Right atrium auricular region (tissue), 2 donors: ENCODE results near the gene KLK1. TPM values are rescaled to one million over a fixed set of nuclear protein-coding genes. Genes with fewer than 3 reads are reported as not detected.

ENCODE experiments used
- DNase-seq: peaks from one replicate; pipeline ENCODE4 v3.0.0-alpha.2; 2019; ENCODE audit warnings: low spot score
- H3K27ac ChIP-seq, 2 donors: fragments of 200-600 bp; sonication (generic); 1 replicate in 1 of 2; 2 replicates in 1 of 2; pipeline ENCODE4 v1.5.1; 2016 to 2019
- H3K27me3 ChIP-seq, 2 donors: fragments of 200-600 bp; sonication (generic); one replicate each; pipeline versions ENCODE4 v1.5.1 to v1.6.0; 2017 to 2019
- H3K36me3 ChIP-seq: fragments of 200-600 bp; sonication (generic); one replicate; pipeline ENCODE4 v1.5.1; 2016
- H3K4me1 ChIP-seq, 2 donors: fragments of 200-600 bp; sonication (generic); one replicate each; pipeline versions ENCODE4 v1.5.1 to v1.6.0; 2017 to 2019
- H3K4me3 ChIP-seq, 2 donors: fragments of 200-600 bp; sonication (generic); 1 replicate in 1 of 2; 2 replicates in 1 of 2; pipeline ENCODE4 v1.5.1; 2017 to 2019; ENCODE audit warnings: mild to moderate bottlenecking in 1 of 2, moderate library complexity in 1 of 2
- H3K9me3 ChIP-seq, 2 donors: fragments of 200-600 bp; sonication (generic); one replicate each; pipeline ENCODE4 v1.5.1; 2019
- total RNA-seq, 2 donors: library from RNA; depleted of rRNA; stranded (reverse); fragments of >200 nt; gene quantifications; one replicate each; pipeline ENCODE4 v1.1.0, GENCODE V29; 2016
- TF ChIP-seq, protein P1 (sequence below), 2 donors: fragments of 200-600 bp; sonication (generic); IDR thresholded peaks; one replicate each; pipeline ENCODE4 v1.5.1; 2019; ENCODE audit warnings: antibody characterized with exemption in 2 of 2

The KLK1 gene
- total RNA-seq, 2 donors from 2014 or later: 0.51 TPM; not detected in 1

DNA sequence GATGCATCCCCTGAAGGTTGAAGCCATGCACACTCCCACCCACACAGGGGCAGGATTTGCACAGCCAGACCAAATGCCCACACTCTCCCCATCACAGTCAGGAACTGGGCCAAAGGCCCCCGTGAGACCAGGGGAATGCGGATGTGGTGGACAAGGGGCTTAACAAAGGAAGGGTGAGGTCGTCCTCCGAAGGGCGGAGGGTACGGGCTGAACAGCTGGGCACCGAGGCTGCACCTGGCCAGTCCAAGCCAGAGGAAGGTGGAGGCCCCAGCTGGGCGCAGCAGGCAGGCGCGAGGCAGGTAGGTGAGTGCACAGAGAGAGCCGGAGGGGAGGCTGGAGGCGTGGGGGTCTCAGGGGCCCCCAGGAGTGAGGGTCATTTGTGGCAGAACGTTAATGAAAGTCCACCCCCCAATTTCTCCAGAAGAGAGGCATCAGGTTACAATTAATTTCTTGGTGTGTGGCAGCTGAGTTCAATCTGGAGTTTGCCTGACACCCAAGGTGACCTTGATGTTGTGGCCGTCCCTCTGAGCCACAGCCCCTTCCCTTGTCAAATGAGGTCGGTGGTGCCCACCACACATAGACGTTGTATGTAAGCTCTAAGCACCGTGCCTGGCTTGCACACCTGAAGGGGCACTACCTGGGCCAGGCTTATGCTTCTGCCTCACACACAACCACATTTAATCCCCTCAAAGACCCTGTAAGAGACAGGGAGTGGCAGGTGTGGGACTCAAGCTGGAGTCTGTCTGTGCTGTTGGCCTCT, 6.9 kb upstream of the KLK1 start:
- Histone ChIP-seq H3K27ac (no peak overlapping the region), H3K4me1 (peaks cover 0 to under 1% of the 10 kb centered on the region in 2 donors), H3K36me3 (no peaks in the 10 kb centered on the region), H3K4me3 (no peak overlapping the region), H3K27me3 (no peaks in the 10 kb centered on the region), H3K9me3 (no peaks in the 10 kb centered on the region)
- TF ChIP-seq, protein P1, sequence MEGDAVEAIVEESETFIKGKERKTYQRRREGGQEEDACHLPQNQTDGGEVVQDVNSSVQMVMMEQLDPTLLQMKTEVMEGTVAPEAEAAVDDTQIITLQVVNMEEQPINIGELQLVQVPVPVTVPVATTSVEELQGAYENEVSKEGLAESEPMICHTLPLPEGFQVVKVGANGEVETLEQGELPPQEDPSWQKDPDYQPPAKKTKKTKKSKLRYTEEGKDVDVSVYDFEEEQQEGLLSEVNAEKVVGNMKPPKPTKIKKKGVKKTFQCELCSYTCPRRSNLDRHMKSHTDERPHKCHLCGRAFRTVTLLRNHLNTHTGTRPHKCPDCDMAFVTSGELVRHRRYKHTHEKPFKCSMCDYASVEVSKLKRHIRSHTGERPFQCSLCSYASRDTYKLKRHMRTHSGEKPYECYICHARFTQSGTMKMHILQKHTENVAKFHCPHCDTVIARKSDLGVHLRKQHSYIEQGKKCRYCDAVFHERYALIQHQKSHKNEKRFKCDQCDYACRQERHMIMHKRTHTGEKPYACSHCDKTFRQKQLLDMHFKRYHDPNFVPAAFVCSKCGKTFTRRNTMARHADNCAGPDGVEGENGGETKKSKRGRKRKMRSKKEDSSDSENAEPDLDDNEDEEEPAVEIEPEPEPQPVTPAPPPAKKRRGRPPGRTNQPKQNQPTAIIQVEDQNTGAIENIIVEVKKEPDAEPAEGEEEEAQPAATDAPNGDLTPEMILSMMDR (IDR thresholded peaks at IDR 0.05): no peak
- no peak for DNase-seq

DNA sequence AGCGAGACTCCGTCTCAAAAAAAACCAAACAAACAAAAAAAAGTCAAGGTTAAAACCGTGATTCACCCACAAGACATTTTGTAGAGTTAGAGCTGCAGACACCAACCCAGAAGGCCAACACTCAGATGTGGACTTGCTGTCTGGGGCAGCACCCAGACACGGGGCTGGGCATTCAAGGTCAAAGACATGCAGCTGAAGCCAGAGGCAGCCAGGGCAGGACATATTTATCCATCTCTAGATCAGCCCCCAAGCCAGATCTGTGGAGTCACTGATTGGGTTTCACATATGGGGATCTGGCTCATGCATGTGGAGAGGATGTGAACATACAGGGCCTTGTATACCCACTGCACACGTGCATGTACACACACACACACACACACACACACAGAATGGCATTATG, 6.2 kb upstream of the KLK1 start:
- no peak for DNase-seq
- H3K36me3 ChIP-seq: no peaks in the 10 kb centered on the region
- TF ChIP-seq, protein P1 (IDR thresholded peaks at IDR 0.05): no peak
- H3K4me1 ChIP-seq: no peaks in the 10 kb centered on the region
- H3K4me3 ChIP-seq: no peak overlapping the region
- no peaks in the 10 kb centered on the region for H3K27me3 ChIP-seq
- no peak overlapping the region for H3K27ac ChIP-seq
- no peaks in the 10 kb centered on the region for H3K9me3 ChIP-seq

DNA sequence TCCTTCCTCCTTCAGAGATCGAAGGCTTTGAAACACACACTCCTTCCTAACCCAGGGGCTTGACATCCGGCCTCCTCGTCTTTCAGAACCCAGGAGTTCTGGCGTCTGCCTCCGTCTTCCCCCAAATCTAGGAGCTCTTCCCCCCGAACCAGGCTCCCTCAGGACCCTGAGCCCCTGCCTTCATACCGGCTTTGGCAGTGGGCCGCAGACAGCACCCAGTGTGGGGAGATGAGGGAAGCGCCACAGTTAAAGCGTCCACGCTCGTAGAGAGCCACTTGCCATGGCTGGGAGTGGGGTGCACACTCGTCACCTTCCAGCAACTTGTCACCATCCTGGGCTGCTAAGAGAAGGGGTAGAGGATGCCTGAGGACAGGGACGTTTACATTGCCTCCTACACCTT, 3.9 kb upstream of the KLK1 start:
- no peak for DNase-seq
- Histone ChIP-seq H3K9me3 (no peaks in the 10 kb centered on the region), H3K27me3 (no peaks in the 10 kb centered on the region), H3K4me3 (no peak overlapping the region), H3K27ac (no peak overlapping the region), H3K36me3 (no peaks in the 10 kb centered on the region), H3K4me1 (no peaks in the 10 kb centered on the region)
- TF ChIP-seq, protein P1 (IDR thresholded peaks at IDR 0.05): no peak

DNA sequence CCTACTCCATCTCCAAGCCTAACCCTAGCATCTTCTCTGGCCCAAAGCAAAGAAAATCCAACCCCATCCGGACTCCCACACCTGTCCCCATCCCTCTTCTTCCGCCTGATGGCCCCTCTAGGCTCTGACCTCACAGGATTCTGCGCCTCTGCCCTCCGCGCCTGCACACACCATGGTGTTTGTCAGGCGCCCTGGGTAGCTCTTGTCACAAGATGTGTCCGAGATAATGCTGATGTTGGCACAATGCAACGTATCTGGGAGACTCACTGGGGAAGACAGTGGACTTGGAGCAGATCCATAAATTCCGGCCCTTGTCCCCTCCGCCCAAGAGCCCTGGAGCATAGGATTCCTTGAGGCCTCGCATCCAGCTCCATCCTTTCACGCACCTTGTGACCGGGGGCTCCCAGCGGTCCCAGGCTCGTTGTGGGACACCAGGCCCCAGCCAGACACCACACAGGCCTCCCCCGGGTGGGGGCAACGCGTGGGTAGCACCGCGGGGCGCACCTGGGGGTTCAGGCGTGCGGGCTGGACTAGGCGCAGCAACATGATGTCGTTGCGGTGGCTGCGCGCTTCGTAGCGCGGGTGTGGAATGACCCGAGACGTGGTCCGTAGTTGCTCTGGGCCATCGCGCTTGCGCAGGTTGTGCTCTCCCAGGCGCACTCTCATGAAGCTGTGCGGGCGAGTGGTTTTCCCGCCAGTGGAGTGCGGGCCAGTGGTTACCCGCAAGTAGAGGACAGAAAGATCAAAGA, 3.1 kb upstream of the KLK1 start:
- no peaks in the 10 kb centered on the region for H3K27me3 ChIP-seq
- no peak for DNase-seq
- H3K4me3 ChIP-seq: no peak overlapping the region
- TF ChIP-seq, protein P1 (IDR thresholded peaks at IDR 0.05): no peak
- H3K9me3 ChIP-seq: no peaks in the 10 kb centered on the region
- no peaks in the 10 kb centered on the region for H3K36me3 ChIP-seq
- no peaks in the 10 kb centered on the region for H3K4me1 ChIP-seq
- H3K27ac ChIP-seq: no peak overlapping the region

DNA sequence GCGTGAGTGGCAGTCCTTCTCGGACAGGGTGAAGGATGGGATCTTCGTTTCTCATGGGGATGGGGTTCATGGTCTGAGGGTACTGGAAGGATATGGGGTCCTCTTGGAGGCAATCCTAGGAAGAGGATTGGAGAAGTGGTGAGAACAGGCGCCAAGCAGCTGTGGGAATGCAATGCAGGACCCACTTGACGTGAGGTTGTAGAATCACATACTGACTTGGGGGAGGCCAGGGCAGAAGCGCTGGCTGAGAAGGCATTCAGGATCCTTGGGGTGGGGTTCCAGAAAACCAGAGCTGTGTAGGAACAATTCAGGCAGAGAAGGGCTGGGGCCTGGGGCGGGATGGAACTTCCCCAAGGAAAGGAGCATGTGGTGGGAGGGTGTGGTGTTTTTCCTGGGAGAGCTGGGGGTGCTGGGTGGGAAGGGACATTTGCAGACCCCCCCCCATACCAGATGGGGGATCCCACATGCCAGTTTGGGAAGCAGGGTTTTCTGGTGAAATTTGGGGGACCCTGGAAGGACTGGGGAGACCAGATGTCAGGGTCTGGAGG, 852 bp downstream of the KLK1 start:
- Histone ChIP-seq H3K27ac (no peak overlapping the region), H3K9me3 (no peaks in the 10 kb centered on the region), H3K4me1 (peaks cover 0 to 21% of the 10 kb centered on the region in 2 donors), H3K27me3 (peaks cover 9 to 33% of the 10 kb centered on the region in 2 donors), H3K4me3 (no peak overlapping the region), H3K36me3 (no peaks in the 10 kb centered on the region)
- TF ChIP-seq, protein P1 (IDR thresholded peaks at IDR 0.05): no peak
- DNase-seq: no peak
